ENCODE results near the gene HSPA14. TPM values are rescaled to one million over a fixed set of nuclear protein-coding genes. Genes with fewer than 3 reads are reported as not detected.

Gene HSPA14
- total RNA-seq, 1 experiment from 2014 or later: 30.1 TPM

- POLR2A ChIA-PET: interaction anchor here (0.5 to 3.9 kb wide), 14 partner anchors 9 to 693 kb away, joined by 3 to 75 read pairs (median 4); partner anchors contain the start of genes CDNF, DCLRE1C, HSPA14 and MEIG1
- peaks cover 43% of the 10 kb centered on the region for H3K4me1 Mint-ChIP-seq
- CTCF ChIA-PET: interaction anchor here (0.7 to 1.8 kb wide), 10 partner anchors 11 to 678 kb away, joined by 3 to 11 read pairs (median 4); partner anchors contain the start of genes CDNF, DCLRE1C, HSPA14 and MEIG1
- TF ChIP-seq TP53 (CRISPR knock-in tag; IDR thresholded peaks at IDR 0.05): 0 out of 2 replicates have a peak, but pooled peaks have one; percentile 11
- TF ChIP-seq ETV6 (CRISPR knock-in tag; IDR thresholded peaks at IDR 0.05): peak; percentile 81
- no peak for TF ChIP-seq ZNF512 (CRISPR knock-in tag; IDR thresholded peaks at IDR 0.05; ENCODE audit: borderline replicate concordance)
- TF ChIP-seq SMAD4 (CRISPR knock-in tag; IDR thresholded peaks at IDR 0.05): 0 out of 2 replicates have a peak, but pooled peaks have one; percentile 43
- TF ChIP-seq NR1H2 (CRISPR knock-in tag; IDR thresholded peaks at IDR 0.05): no peak
- TF ChIP-seq TEAD4 (CRISPR knock-in tag; IDR thresholded peaks at IDR 0.05): 0 out of 2 replicates have a peak, but pooled peaks have one; percentile 55
- peak; percentile 70; the same call in 1 of the 2 replicates for TF ChIP-seq FOXP4 (CRISPR knock-in tag; IDR thresholded peaks at IDR 0.05)
- no peak for TF ChIP-seq ERG (CRISPR knock-in tag; IDR thresholded peaks at IDR 0.05)
- no peak for TF ChIP-seq MLX (CRISPR knock-in tag; IDR thresholded peaks at IDR 0.05)
- TF ChIP-seq ATF6 (CRISPR knock-in tag; IDR thresholded peaks at IDR 0.05): no peak
- no peak for TF ChIP-seq NFATC4 (CRISPR knock-in tag; IDR thresholded peaks at IDR 0.05)
- TF ChIP-seq ESRRA (CRISPR knock-in tag; IDR thresholded peaks at IDR 0.05; ENCODE audit: borderline replicate concordance): 0 out of 2 replicates have a peak, but pooled peaks have one; percentile 31
- peak; percentile 36; the same call in 1 of the 2 replicates for TF ChIP-seq ZBTB43 (CRISPR knock-in tag; IDR thresholded peaks at IDR 0.05)
- TF ChIP-seq TEAD1 (CRISPR knock-in tag; IDR thresholded peaks at IDR 0.05): peak; percentile 79; the same call in 1 of the 2 replicates
- no peak; the same call in 1 of the 2 replicates for TF ChIP-seq SMAD3 (CRISPR knock-in tag; IDR thresholded peaks at IDR 0.05; ENCODE audit: borderline replicate concordance)
- 0 out of 2 replicates have a peak, but pooled peaks have one; percentile 29 for TF ChIP-seq NFE2L1 (CRISPR knock-in tag; IDR thresholded peaks at IDR 0.05)
- no peak for TF ChIP-seq CTCF (IDR thresholded peaks at IDR 0.05)
- no peak for TF ChIP-seq PREB (CRISPR knock-in tag; IDR thresholded peaks at IDR 0.05; ENCODE audit: borderline replicate concordance)
- TF ChIP-seq CREB1 (CRISPR knock-in tag; IDR thresholded peaks at IDR 0.05): no peak
- TF ChIP-seq E2F4 (CRISPR knock-in tag; IDR thresholded peaks at IDR 0.05; ENCODE audit: borderline replicate concordance, low read depth): peak; percentile 16; the same call in 1 of the 2 replicates
- no peak for TF ChIP-seq MXD4 (CRISPR knock-in tag; IDR thresholded peaks at IDR 0.05; ENCODE audit: borderline replicate concordance)
- TF ChIP-seq ZNF423 (CRISPR knock-in tag; IDR thresholded peaks at IDR 0.05): no peak
These were observed 40.4 kb downstream of the HSPA14 start, which contains the start of gene SUV39H2 for GRCh38 chr10:14878266-14879123. Gene SUV39H2 (plus strand): TSS chr10:14878866. CDS start chr10:14878889, 23 bp downstream.

More at GRCh38 chr10:14878266-14879123, 40.4 kb downstream of the HSPA14 start, which contains the start of gene SUV39H2:
- DNase-seq (ENCODE audit: low spot score) (peak; percentile 95), ATAC-seq (peak; percentile 80)
- no peaks in the 10 kb centered on the region for H3K9me3 Mint-ChIP-seq
- peak within 1 kb of the TSS; percentile 97 for H3K27ac Mint-ChIP-seq
- H3K36me3 Mint-ChIP-seq: peaks cover 13% of the 10 kb centered on the region
- H3K27me3 Mint-ChIP-seq (ENCODE audit: low read depth): no peaks in the 10 kb centered on the region
- H3K4me3 Mint-ChIP-seq: peak within 1 kb of the TSS; percentile 94

All from WTC11 (cell line).